ENCODE results near the gene DAPK2.

Gene DAPK2

GRCh38 chr15:64003182-64003581 is 43.1 kb downstream of the DAPK2 start:
- H4K20me1 ChIP-seq (ENCODE audit: insufficient read depth), result no peaks in the 10 kb centered on the region
- no peak overlapping the region for H3K27ac ChIP-seq
- no peaks in the 10 kb centered on the region for H3K27me3 ChIP-seq (ENCODE audit: insufficient read depth, low read depth)
- no peak overlapping the region for H3K4me2 ChIP-seq
- no peaks in the 10 kb centered on the region for H3K4me1 ChIP-seq (ENCODE audit: low read depth, poor library complexity, severe bottlenecking)
- H3K79me2 ChIP-seq (ENCODE audit: insufficient read depth, low read depth), result no peaks in the 10 kb centered on the region
- H3K4me3 ChIP-seq (IDR thresholded peaks at IDR 0.05; ENCODE audit: insufficient read depth, low read depth, low read length), result no peak overlapping the region
- H3K9ac ChIP-seq, result no peak overlapping the region
- H2AFZ ChIP-seq (ENCODE audit: low read depth), result no peak overlapping the region
- no peak for TF ChIP-seq CTCF (conservative IDR thresholded peaks at IDR 0.05; ENCODE audit: low read depth, low read length)
- H3K36me3 ChIP-seq (ENCODE audit: insufficient read depth), result no peaks in the 10 kb centered on the region

- Histone ChIP-seq H3K4me2 (no peak overlapping the region), H3K36me3 (ENCODE audit: insufficient read depth) (no peaks in the 10 kb centered on the region), H3K27ac (no peak overlapping the region), H3K27me3 (ENCODE audit: insufficient read depth, low read depth) (no peaks in the 10 kb centered on the region), H2AFZ (ENCODE audit: low read depth) (no peak overlapping the region), H3K9ac (no peak overlapping the region), H3K4me1 (ENCODE audit: low read depth, poor library complexity, severe bottlenecking) (no peaks in the 10 kb centered on the region), H3K79me2 (ENCODE audit: insufficient read depth, low read depth) (no peaks in the 10 kb centered on the region), H4K20me1 (ENCODE audit: insufficient read depth) (no peaks in the 10 kb centered on the region), H3K4me3 (IDR thresholded peaks at IDR 0.05; ENCODE audit: insufficient read depth, low read depth, low read length) (no peak overlapping the region)
- TF ChIP-seq CTCF (conservative IDR thresholded peaks at IDR 0.05; ENCODE audit: low read depth, low read length), result no peak
Measured at GRCh38 chr15:64001148-64001547, 45.1 kb downstream of the DAPK2 start.

- Histone ChIP-seq H3K36me3 (ENCODE audit: insufficient read depth) (no peaks in the 10 kb centered on the region), H3K9ac (no peak overlapping the region), H3K27me3 (ENCODE audit: insufficient read depth, low read depth) (no peaks in the 10 kb centered on the region), H3K27ac (no peak overlapping the region), H3K4me1 (ENCODE audit: low read depth, poor library complexity, severe bottlenecking) (no peaks in the 10 kb centered on the region), H3K79me2 (ENCODE audit: insufficient read depth, low read depth) (no peaks in the 10 kb centered on the region), H3K4me3 (IDR thresholded peaks at IDR 0.05; ENCODE audit: insufficient read depth, low read depth, low read length) (no peak overlapping the region), H4K20me1 (ENCODE audit: insufficient read depth) (no peaks in the 10 kb centered on the region), H3K4me2 (no peak overlapping the region), H2AFZ (ENCODE audit: low read depth) (no peak overlapping the region)
- TF ChIP-seq CTCF (conservative IDR thresholded peaks at IDR 0.05; ENCODE audit: low read depth, low read length), result no peak
Measured at GRCh38 chr15:64000183-64000951, 45.9 kb downstream of the DAPK2 start.

- no peaks in the 10 kb centered on the region for H3K27me3 ChIP-seq (ENCODE audit: insufficient read depth, low read depth)
- H3K4me2 ChIP-seq, result no peak overlapping the region
- H3K36me3 ChIP-seq (ENCODE audit: insufficient read depth), result no peaks in the 10 kb centered on the region
- no peak for TF ChIP-seq CTCF (conservative IDR thresholded peaks at IDR 0.05; ENCODE audit: low read depth, low read length)
- H3K4me1 ChIP-seq (ENCODE audit: low read depth, poor library complexity, severe bottlenecking), result no peaks in the 10 kb centered on the region
- no peaks in the 10 kb centered on the region for H3K79me2 ChIP-seq (ENCODE audit: insufficient read depth, low read depth)
- H3K27ac ChIP-seq, result no peak overlapping the region
- no peaks in the 10 kb centered on the region for H4K20me1 ChIP-seq (ENCODE audit: insufficient read depth)
- no peak overlapping the region for H3K4me3 ChIP-seq (IDR thresholded peaks at IDR 0.05; ENCODE audit: insufficient read depth, low read depth, low read length)
- no peak overlapping the region for H2AFZ ChIP-seq (ENCODE audit: low read depth)
- H3K9ac ChIP-seq, result no peak overlapping the region
Measured at GRCh38 chr15:63999177-63999576, 47.1 kb downstream of the DAPK2 start.

All from KMS-11 (cell line).